ENCODE data around the gene UBR2.

The UBR2 gene

DNA sequence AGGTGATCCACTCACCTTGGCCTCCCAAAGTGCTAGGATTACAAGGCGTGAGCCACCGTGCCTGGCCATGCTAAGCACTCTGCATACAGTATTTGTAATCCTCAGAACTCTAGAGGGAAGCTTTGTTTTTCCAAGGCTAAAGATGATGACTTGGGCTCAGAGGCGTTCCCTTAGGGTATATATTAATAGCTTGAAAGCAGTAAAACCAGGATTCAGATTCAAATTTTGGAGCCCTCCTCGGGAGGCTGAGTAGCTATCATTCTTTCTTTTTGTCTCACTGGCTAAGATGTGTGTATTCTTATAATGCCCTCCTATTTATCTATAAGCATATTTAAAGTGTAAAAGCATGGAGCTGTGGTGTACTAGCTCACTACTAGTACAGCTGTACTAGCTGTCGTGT is 90.0 kb downstream of the UBR2 start:
- TF ChIP-seq, protein P1, sequence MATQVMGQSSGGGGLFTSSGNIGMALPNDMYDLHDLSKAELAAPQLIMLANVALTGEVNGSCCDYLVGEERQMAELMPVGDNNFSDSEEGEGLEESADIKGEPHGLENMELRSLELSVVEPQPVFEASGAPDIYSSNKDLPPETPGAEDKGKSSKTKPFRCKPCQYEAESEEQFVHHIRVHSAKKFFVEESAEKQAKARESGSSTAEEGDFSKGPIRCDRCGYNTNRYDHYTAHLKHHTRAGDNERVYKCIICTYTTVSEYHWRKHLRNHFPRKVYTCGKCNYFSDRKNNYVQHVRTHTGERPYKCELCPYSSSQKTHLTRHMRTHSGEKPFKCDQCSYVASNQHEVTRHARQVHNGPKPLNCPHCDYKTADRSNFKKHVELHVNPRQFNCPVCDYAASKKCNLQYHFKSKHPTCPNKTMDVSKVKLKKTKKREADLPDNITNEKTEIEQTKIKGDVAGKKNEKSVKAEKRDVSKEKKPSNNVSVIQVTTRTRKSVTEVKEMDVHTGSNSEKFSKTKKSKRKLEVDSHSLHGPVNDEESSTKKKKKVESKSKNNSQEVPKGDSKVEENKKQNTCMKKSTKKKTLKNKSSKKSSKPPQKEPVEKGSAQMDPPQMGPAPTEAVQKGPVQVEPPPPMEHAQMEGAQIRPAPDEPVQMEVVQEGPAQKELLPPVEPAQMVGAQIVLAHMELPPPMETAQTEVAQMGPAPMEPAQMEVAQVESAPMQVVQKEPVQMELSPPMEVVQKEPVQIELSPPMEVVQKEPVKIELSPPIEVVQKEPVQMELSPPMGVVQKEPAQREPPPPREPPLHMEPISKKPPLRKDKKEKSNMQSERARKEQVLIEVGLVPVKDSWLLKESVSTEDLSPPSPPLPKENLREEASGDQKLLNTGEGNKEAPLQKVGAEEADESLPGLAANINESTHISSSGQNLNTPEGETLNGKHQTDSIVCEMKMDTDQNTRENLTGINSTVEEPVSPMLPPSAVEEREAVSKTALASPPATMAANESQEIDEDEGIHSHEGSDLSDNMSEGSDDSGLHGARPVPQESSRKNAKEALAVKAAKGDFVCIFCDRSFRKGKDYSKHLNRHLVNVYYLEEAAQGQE (IDR thresholded peaks at IDR 0.05; ENCODE audit: insufficient read depth in 1 of 2, low read depth in 2 of 2, low read length in 2 of 2) = no peak
- TF ChIP-seq FOXP2 (optimal IDR thresholded peaks at IDR 0.05; ENCODE audit: borderline replicate concordance, extremely low read depth, extremely low read length, insufficient read depth) (no peak), SIN3A (IDR thresholded peaks at IDR 0.05; ENCODE audit: borderline replicate concordance, insufficient read depth, low read length) (no peak), TAF1 (IDR thresholded peaks at IDR 0.05; ENCODE audit: borderline replicate concordance, insufficient read depth, low read length) (no peak), POLR2AphosphoS5 (IDR thresholded peaks at IDR 0.05; ENCODE audit: low read depth, low read length) (no peak)

DNA sequence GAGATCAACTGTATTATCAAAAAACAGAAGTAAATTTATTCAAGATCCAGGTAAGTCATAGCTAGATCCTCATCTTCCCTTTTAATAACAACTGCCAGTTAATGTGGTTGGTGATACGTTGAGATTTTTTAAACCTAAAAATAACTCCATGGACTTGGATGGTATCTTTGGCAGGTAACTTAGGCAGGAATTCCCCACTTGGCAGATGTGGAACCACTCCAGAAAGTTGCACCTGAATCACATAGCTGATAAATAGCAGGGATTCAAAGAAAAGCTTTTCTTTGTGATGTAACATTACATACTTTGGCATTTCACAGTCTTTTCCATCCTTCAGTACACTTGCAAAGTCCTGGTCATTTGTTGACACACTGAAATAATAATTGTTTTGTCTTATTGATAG is 96.0 kb downstream of the UBR2 start:
- TF ChIP-seq SIN3A (IDR thresholded peaks at IDR 0.05; ENCODE audit: borderline replicate concordance, insufficient read depth, low read length) = no peak
- TF ChIP-seq TAF1 (IDR thresholded peaks at IDR 0.05; ENCODE audit: borderline replicate concordance, insufficient read depth, low read length) = no peak
- TF ChIP-seq POLR2AphosphoS5 (IDR thresholded peaks at IDR 0.05; ENCODE audit: low read depth, low read length) = no peak
- TF ChIP-seq, protein P1 (IDR thresholded peaks at IDR 0.05; ENCODE audit: insufficient read depth in 1 of 2, low read depth in 2 of 2, low read length in 2 of 2) = no peak
- TF ChIP-seq FOXP2 (optimal IDR thresholded peaks at IDR 0.05; ENCODE audit: borderline replicate concordance, extremely low read depth, extremely low read length, insufficient read depth) = no peak

DNA sequence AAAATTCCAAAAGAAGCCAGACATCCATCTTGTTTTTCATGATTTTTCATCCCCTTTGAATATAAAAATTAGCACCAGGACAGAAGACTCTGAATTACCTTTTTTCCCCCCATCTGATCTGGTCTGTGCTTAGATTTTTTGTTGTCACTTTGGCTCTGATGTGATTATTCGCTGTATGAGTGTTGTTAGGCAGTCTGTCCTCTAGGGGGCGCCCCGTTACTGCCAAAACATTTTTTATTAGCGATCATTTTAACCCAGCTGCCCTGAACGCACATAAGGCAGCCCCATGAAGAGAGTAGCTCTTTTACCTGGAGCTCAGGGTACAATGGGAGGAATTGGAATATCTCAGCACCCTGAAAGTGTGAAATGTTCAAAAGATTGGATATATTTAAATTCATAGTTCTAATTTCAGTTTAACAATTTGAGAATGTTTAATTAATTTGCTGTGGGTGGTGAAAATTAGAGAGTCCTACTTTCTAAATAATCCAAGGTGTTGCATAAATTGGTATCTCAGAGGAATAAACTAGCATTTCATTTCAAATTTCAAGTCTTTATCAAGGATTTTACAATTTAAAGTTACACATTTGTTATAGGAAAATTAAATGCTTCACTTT is 97.8 kb downstream of the UBR2 start:
- no peak for TF ChIP-seq SIN3A (IDR thresholded peaks at IDR 0.05; ENCODE audit: borderline replicate concordance, insufficient read depth, low read length)
- TF ChIP-seq, protein P1 (IDR thresholded peaks at IDR 0.05; ENCODE audit: insufficient read depth in 1 of 2, low read depth in 2 of 2, low read length in 2 of 2) = no peak
- no peak for TF ChIP-seq FOXP2 (optimal IDR thresholded peaks at IDR 0.05; ENCODE audit: borderline replicate concordance, extremely low read depth, extremely low read length, insufficient read depth)
- no peak for TF ChIP-seq TAF1 (IDR thresholded peaks at IDR 0.05; ENCODE audit: borderline replicate concordance, insufficient read depth, low read length)
- no peak for TF ChIP-seq POLR2AphosphoS5 (IDR thresholded peaks at IDR 0.05; ENCODE audit: low read depth, low read length)

DNA sequence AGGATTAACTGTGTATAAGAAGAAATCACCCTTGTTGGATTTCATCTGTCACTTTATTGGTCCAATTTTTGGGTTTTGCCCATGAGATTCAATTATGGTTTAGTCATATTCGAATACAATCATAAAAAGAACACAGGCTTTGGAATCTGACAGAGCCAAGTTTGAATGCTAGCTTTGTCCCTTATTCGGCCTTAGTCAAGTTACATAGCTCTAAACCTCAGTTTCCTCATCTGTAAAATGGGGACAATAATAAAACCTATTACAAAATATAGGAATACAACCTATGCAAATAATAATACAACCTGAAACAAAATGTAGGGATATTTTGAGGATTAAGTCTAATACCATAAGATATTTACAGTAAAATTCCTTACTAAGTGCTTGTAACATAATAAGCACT is 100.9 kb downstream of the UBR2 start:
- TF ChIP-seq, protein P1 (IDR thresholded peaks at IDR 0.05; ENCODE audit: insufficient read depth in 1 of 2, low read depth in 2 of 2, low read length in 2 of 2) = no peak
- TF ChIP-seq SIN3A (IDR thresholded peaks at IDR 0.05; ENCODE audit: borderline replicate concordance, insufficient read depth, low read length) (no peak), POLR2AphosphoS5 (IDR thresholded peaks at IDR 0.05; ENCODE audit: low read depth, low read length) (no peak), TAF1 (IDR thresholded peaks at IDR 0.05; ENCODE audit: borderline replicate concordance, insufficient read depth, low read length) (no peak), FOXP2 (optimal IDR thresholded peaks at IDR 0.05; ENCODE audit: borderline replicate concordance, extremely low read depth, extremely low read length, insufficient read depth) (no peak)
